H9 (cell line): ENCODE measurements around the gene PRPSAP2. TPM values are rescaled to one million over a fixed set of nuclear protein-coding genes. Genes with fewer than 3 reads are reported as not detected.

Source experiments
- DNase-seq: peaks from one replicate; pipeline ENCODE4 v3.0.0-alpha.2; 2017
- H2AFZ ChIP-seq: one replicate; pipeline ENCODE4 v1.6.1; 2013; ENCODE audit warnings: mild to moderate bottlenecking, low read length, control low read depth, moderate library complexity
- H2AK5ac ChIP-seq: 2 replicates; pipeline ENCODE4 v1.6.1; 2013; ENCODE audit warnings: low read length, control low read depth, mixed read lengths; ENCODE audit not compliant: insufficient read length
- H2BK120ac ChIP-seq: one replicate; pipeline ENCODE4 v1.6.1; 2013; ENCODE audit warnings: low read depth, mild to moderate bottlenecking, low read length, control low read depth, inconsistent platforms; ENCODE audit not compliant: poor library complexity, severe bottlenecking
- H2BK12ac ChIP-seq: 2 replicates; pipeline ENCODE4 v1.6.1; 2013; ENCODE audit warnings: low read length, control low read depth, mixed read lengths, low read depth; ENCODE audit not compliant: insufficient read length
- H2BK15ac ChIP-seq: 2 replicates; pipeline ENCODE4 v1.6.1; 2013; ENCODE audit warnings: low read depth, low read length, control low read depth
- H2BK20ac ChIP-seq: one replicate; pipeline ENCODE4 v1.6.1; 2013; ENCODE audit warnings: low read depth, mild to moderate bottlenecking, low read length, control low read depth, inconsistent platforms; ENCODE audit not compliant: poor library complexity, severe bottlenecking
- H2BK5ac ChIP-seq: 2 replicates; pipeline ENCODE4 v1.6.1; 2013; ENCODE audit warnings: low read length, control low read depth, mixed read lengths; ENCODE audit not compliant: insufficient read length
- H3K14ac ChIP-seq: 2 replicates; pipeline ENCODE4 v1.6.1; 2013; ENCODE audit warnings: low read length, control low read depth; ENCODE audit not compliant: insufficient read depth
- H3K18ac ChIP-seq: 2 replicates; pipeline ENCODE4 v1.6.1; 2013; ENCODE audit warnings: low read depth, mild to moderate bottlenecking, mixed read lengths, low read length, control low read depth; ENCODE audit not compliant: insufficient read length
- H3K23ac ChIP-seq: 2 replicates; pipeline ENCODE4 v1.6.1; 2013; ENCODE audit warnings: low read length, control low read depth, mixed read lengths, low read depth; ENCODE audit not compliant: insufficient read length
- H3K23me2 ChIP-seq: 2 replicates; pipeline ENCODE4 v1.6.1; 2013; ENCODE audit warnings: low read depth, mild to moderate bottlenecking, mixed read lengths, low read length, control low read depth; ENCODE audit not compliant: insufficient read length, poor library complexity, severe bottlenecking
- H3K27ac ChIP-seq: 2 replicates; pipeline ENCODE4 v1.5.1; 2013; ENCODE audit warnings: low read length, control low read depth, mixed read lengths, low read depth; ENCODE audit not compliant: insufficient read length
- H3K27me3 ChIP-seq: 2 replicates; pipeline ENCODE4 v1.6.1; 2013; ENCODE audit warnings: low read length, control low read depth, inconsistent platforms; ENCODE audit not compliant: insufficient read depth
- H3K4ac ChIP-seq: 2 replicates; pipeline ENCODE4 v1.6.1; 2013; ENCODE audit warnings: low read depth, mild to moderate bottlenecking, control low read depth, inconsistent platforms, low read length, moderate library complexity
- H3K4me1 ChIP-seq: 2 replicates; pipeline ENCODE4 v1.6.1; 2013; ENCODE audit warnings: low read length, control low read depth, inconsistent platforms; ENCODE audit not compliant: insufficient read depth
- H3K4me2 ChIP-seq: 2 replicates; pipeline ENCODE4 v1.6.1; 2013; ENCODE audit warnings: low read length, control low read depth, mixed read lengths; ENCODE audit not compliant: insufficient read length, insufficient read depth
- H3K56ac ChIP-seq: 2 replicates; pipeline ENCODE4 v1.6.1; 2013; ENCODE audit warnings: low read depth, mild to moderate bottlenecking, mixed read lengths, low read length, control low read depth; ENCODE audit not compliant: insufficient read length
- H3K79me1 ChIP-seq: 2 replicates; pipeline ENCODE4 v1.6.1; 2013; ENCODE audit warnings: low read depth, mild to moderate bottlenecking, moderate library complexity, low read length, control low read depth, inconsistent platforms; ENCODE audit not compliant: insufficient read depth, poor library complexity, severe bottlenecking
- H3K79me2 ChIP-seq: 2 replicates; pipeline ENCODE4 v1.6.1; 2013; ENCODE audit warnings: low read length, control low read depth, inconsistent platforms; ENCODE audit not compliant: insufficient read depth
- H3K9ac ChIP-seq: 2 replicates; pipeline ENCODE4 v1.6.1; 2013; ENCODE audit warnings: low read length, control low read depth, mixed read lengths; ENCODE audit not compliant: insufficient read length; ENCODE audit errors: extremely low read depth
- H3K9me3 ChIP-seq: one replicate; pipeline ENCODE4 v1.6.1; 2013; ENCODE audit warnings: low read depth, low read length, inconsistent platforms; ENCODE audit not compliant: control insufficient read depth
- H3T11ph ChIP-seq: one replicate; pipeline ENCODE4 v1.6.1; 2013; ENCODE audit warnings: mild to moderate bottlenecking, low read length, control low read depth, inconsistent platforms
- H4K20me1 ChIP-seq: one replicate; pipeline ENCODE4 v1.6.1; 2013; ENCODE audit not compliant: control insufficient read depth, insufficient read length, insufficient read depth
- H4K5ac ChIP-seq: 2 replicates; pipeline ENCODE4 v1.6.1; 2013; ENCODE audit warnings: low read depth, mild to moderate bottlenecking, mixed read lengths, low read length, control low read depth; ENCODE audit not compliant: insufficient read length
- H4K8ac ChIP-seq: replicated peaks from 2 replicates; pipeline ENCODE4 v1.6.1; 2013; ENCODE audit warnings: low read length, control low read depth, mixed read lengths, low read depth; ENCODE audit not compliant: insufficient read length
- H4K91ac ChIP-seq: 2 replicates; pipeline ENCODE4 v1.6.1; 2013; ENCODE audit warnings: low read depth, mild to moderate bottlenecking, moderate library complexity, mixed read lengths, low read length, control low read depth; ENCODE audit not compliant: insufficient read length
- H3K27ac Mint-ChIP-seq, 3 experiments: 2 replicates in 2 of 3; 3 replicates in 1 of 3; pipeline ENCODE4 v1.8.0; 2020 to 2021; ENCODE audit warnings: mixed read lengths in 3 of 3, mild to moderate bottlenecking in 1 of 3, moderate library complexity in 1 of 3
- H3K27me3 Mint-ChIP-seq: 2 replicates; pipeline ENCODE4 v1.8.0; 2021; ENCODE audit warnings: low read depth, mild to moderate bottlenecking, moderate library complexity, mixed read lengths
- H3K36me3 Mint-ChIP-seq, 3 experiments: 2 replicates in 2 of 3; 3 replicates in 1 of 3; pipeline ENCODE4 v1.8.0; 2020 to 2021; ENCODE audit warnings: low read depth in 3 of 3, mixed read lengths in 3 of 3; ENCODE audit not compliant: insufficient read depth in 1 of 3
- H3K4me1 Mint-ChIP-seq, 2 experiments: 2 replicates each; pipeline ENCODE4 v1.8.0; 2020; ENCODE audit warnings: mixed read lengths in 2 of 2
- H3K4me3 Mint-ChIP-seq, 2 experiments: 2 replicates in 1 of 2; 3 replicates in 1 of 2; pipeline ENCODE4 v1.8.0; 2020 to 2021; ENCODE audit warnings: mild to moderate bottlenecking in 2 of 2, mixed read lengths in 2 of 2, moderate library complexity in 1 of 2
- H3K9me3 Mint-ChIP-seq, 2 experiments: 2 replicates in 1 of 2; 3 replicates in 1 of 2; pipeline ENCODE4 v1.8.0; 2020; ENCODE audit warnings: mild to moderate bottlenecking in 2 of 2, mixed read lengths in 2 of 2, moderate library complexity in 1 of 2
- CTCF ChIP-seq: fragments of 200-600 bp; sonication (generic); conservative IDR thresholded peaks from 3 replicates; pipeline ENCODE4 v1.8.0; 2021; ENCODE audit warnings: antibody characterized with exemption, mild to moderate bottlenecking
- WGBS: extraction: QIAGEN DNeasy Blood & Tissue Kit; methylation state at CpG from one replicate; pipeline ENCODE4 v1.1.7; 2013; ENCODE audit warnings: missing lambda C conversion rate, low lambda C conversion rate, mixed read lengths; ENCODE audit not compliant: insufficient read length; ENCODE audit errors: extremely low coverage; 5-methylcytosine and 5-hydroxymethylcytosine counted together
- total RNA-seq: library from RNA; stranded (reverse); gene quantifications from 2 replicates; pipeline ENCODE4 v1.2.1, GENCODE V29; 2021

Gene PRPSAP2
- total RNA-seq, 1 experiment from 2014 or later: 58.0 TPM

- no peak overlapping the region for H4K91ac ChIP-seq
- H3K4me1 Mint-ChIP-seq: peaks cover 9 to 11% of the 10 kb centered on the region in 2 experiments
- no peak overlapping the region for H2AFZ ChIP-seq
- no peak for DNase-seq
- no peak overlapping the region for H2BK15ac ChIP-seq
- no peak overlapping the region for H4K5ac ChIP-seq
- H2BK20ac ChIP-seq: no peak overlapping the region
- WGBS: no CpG with 5 or more reads among the region's 19 CpGs
- no peak overlapping the region for H3K18ac ChIP-seq
- H2BK12ac ChIP-seq: no peak overlapping the region
- no peak overlapping the region for H3T11ph ChIP-seq
- no peaks in the 10 kb centered on the region for H4K20me1 ChIP-seq
- H3K36me3 Mint-ChIP-seq: peaks cover 24 to 52% (median 43%) of the 10 kb centered on the region in 3 experiments; a peak in 6 of 7 replicates
- H3K23me2 ChIP-seq: no peaks in the 10 kb centered on the region
- H2AK5ac ChIP-seq: no peak overlapping the region
- TF ChIP-seq CTCF: no peak
- H3K23ac ChIP-seq: no peak overlapping the region
- no peak overlapping the region for H3K4me3 Mint-ChIP-seq
- no peaks in the 10 kb centered on the region for H3K4me1 ChIP-seq
- no peak overlapping the region for H3K9ac ChIP-seq
- H3K14ac ChIP-seq: no peak overlapping the region
- H2BK120ac ChIP-seq: no peak overlapping the region
- no peaks in the 10 kb centered on the region for H3K79me2 ChIP-seq
- H3K56ac ChIP-seq: no peak overlapping the region
- H3K27ac ChIP-seq: no peak overlapping the region
- no peaks in the 10 kb centered on the region for H3K9me3 ChIP-seq
- no peak overlapping the region for H2BK5ac ChIP-seq
- no peak overlapping the region for H3K27ac Mint-ChIP-seq
- H3K27me3 ChIP-seq: no peaks in the 10 kb centered on the region
- no peak overlapping the region for H3K4ac ChIP-seq
- H3K4me2 ChIP-seq: no peak overlapping the region
- H3K79me1 ChIP-seq: no peaks in the 10 kb centered on the region
- H3K27me3 Mint-ChIP-seq: no peaks in the 10 kb centered on the region
- no peaks in the 10 kb centered on the region for H3K9me3 Mint-ChIP-seq
- H4K8ac ChIP-seq: no peak overlapping the region
Measured at GRCh38 chr17:18977646-18978045, 119.7 kb downstream of the PRPSAP2 start.
